OCI-LY1 (cell line): ENCODE data around the gene FRK.

Experiments
- H2AFZ ChIP-seq: fragments of 200-600 bp; sonication (generic), shearing (Covaris generic); 2 replicates; pipeline ENCODE4 v1.6.0; 2014; ENCODE audit warnings: antibody characterized with exemption, mild to moderate bottlenecking, low read length
- H3F3A ChIP-seq: fragments of 200-600 bp; sonication (generic), shearing (Covaris generic); 2 replicates; pipeline ENCODE4 v1.6.0; 2014; ENCODE audit warnings: mild to moderate bottlenecking, antibody characterized with exemption, low read length, moderate library complexity; ENCODE audit not compliant: insufficient read depth
- H3K27ac ChIP-seq: fragments of 200-600 bp; sonication (generic); 2 replicates; pipeline ENCODE4 v1.5.1; 2014; ENCODE audit warnings: low read length, mixed run types, mild to moderate bottlenecking, low read depth; ENCODE audit not compliant: poor library complexity, severe bottlenecking
- H3K27me3 ChIP-seq: fragments of 200-600 bp; sonication (generic); 2 replicates; pipeline ENCODE4 v1.6.0; 2014; ENCODE audit warnings: antibody characterized with exemption, mild to moderate bottlenecking, low read length, moderate library complexity; ENCODE audit not compliant: insufficient read depth
- H3K36me3 ChIP-seq: fragments of 200-600 bp; sonication (generic); 2 replicates; pipeline ENCODE4 v1.6.1; 2014; ENCODE audit warnings: mild to moderate bottlenecking, antibody characterized with exemption, low read length, moderate library complexity, mixed read lengths; ENCODE audit not compliant: insufficient read depth
- H3K4me1 ChIP-seq: fragments of 200-600 bp; sonication (generic); 2 replicates; pipeline ENCODE4 v1.5.1; 2014; ENCODE audit warnings: mild to moderate bottlenecking, low read length, moderate library complexity; ENCODE audit not compliant: insufficient read depth, severe bottlenecking
- H3K4me2 ChIP-seq: fragments of 200-600 bp; sonication (generic), shearing (Covaris generic); 2 replicates; pipeline ENCODE4 v1.6.1; 2014; ENCODE audit warnings: low read length
- H3K4me3 ChIP-seq: fragments of 200-600 bp; sonication (generic); 2 replicates; pipeline ENCODE4 v1.5.1; 2014; ENCODE audit warnings: low read length, low read depth, mild to moderate bottlenecking, mixed read lengths; ENCODE audit not compliant: poor library complexity, severe bottlenecking
- H3K79me2 ChIP-seq: fragments of 200-600 bp; shearing (Covaris generic); 2 replicates; pipeline ENCODE4 v1.6.1; 2016; ENCODE audit warnings: mixed run types, low read length, mixed read lengths; ENCODE audit not compliant: insufficient read depth
- H3K9ac ChIP-seq: fragments of 200-600 bp; sonication (generic), shearing (Covaris generic); 2 replicates; pipeline ENCODE4 v1.6.1; 2014; ENCODE audit warnings: mild to moderate bottlenecking, low read length, mixed read lengths
- H3K9me2 ChIP-seq: fragments of 200-600 bp; sonication (generic), shearing (Covaris generic); 2 replicates; pipeline ENCODE4 v1.6.1; 2014; ENCODE audit warnings: low read depth, mild to moderate bottlenecking, low read length, mixed read lengths
- H3K9me3 ChIP-seq: fragments of 200-600 bp; shearing (Covaris generic); 2 replicates; pipeline ENCODE4 v1.6.1; 2014; ENCODE audit warnings: low read length, mixed read lengths
- H4K20me1 ChIP-seq: fragments of 200-600 bp; sonication (generic), shearing (Covaris generic); 2 replicates; pipeline ENCODE4 v1.6.0; 2016; ENCODE audit warnings: mild to moderate bottlenecking, low read length; ENCODE audit not compliant: insufficient read depth
- EZH2 ChIP-seq: fragments of 200-600 bp; sonication (generic), shearing (Covaris generic); IDR thresholded peaks from 2 replicates; pipeline ENCODE4 v1.8.0; 2017; ENCODE audit warnings: borderline replicate concordance, mixed run types, mild to moderate bottlenecking, antibody characterized with exemption, low read length, moderate library complexity, mixed read lengths
- TF ChIP-seq, protein P1 (sequence below): fragments of 200-600 bp; sonication (generic), shearing (Covaris generic); IDR thresholded peaks from 2 replicates; pipeline ENCODE4 v1.5.1; 2017; ENCODE audit warnings: mild to moderate bottlenecking, antibody characterized with exemption, low read length, moderate library complexity, mixed read lengths

Gene FRK

DNA sequence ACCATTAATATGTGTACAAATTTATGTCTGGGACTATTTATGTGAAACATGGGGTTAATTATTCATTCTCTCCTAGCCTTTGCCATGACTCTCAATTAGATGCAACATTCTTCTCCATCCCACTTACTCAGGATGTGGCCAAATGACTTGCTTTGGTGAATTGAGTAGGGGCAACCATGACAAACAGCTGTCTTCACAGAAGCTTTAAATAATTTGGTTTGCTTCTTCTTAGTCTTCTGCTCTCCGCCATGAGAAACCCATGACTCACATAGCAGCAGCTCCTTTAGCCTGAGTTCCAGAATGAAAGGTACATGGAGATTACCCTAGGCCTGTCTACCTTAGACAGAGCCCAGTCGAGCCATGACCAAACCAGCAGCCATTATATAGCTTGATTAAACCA lies 74.7 kb downstream of the FRK start:
- Histone ChIP-seq H3K9me3 (no peaks in the 10 kb centered on the region), H3K27me3 (no peaks in the 10 kb centered on the region), H3K4me2 (no peak overlapping the region), H2AFZ (no peak overlapping the region), H3K9me2 (no peaks in the 10 kb centered on the region), H3F3A (no peaks in the 10 kb centered on the region), H3K4me3 (no peak overlapping the region), H3K9ac (no peak overlapping the region), H3K4me1 (no peaks in the 10 kb centered on the region), H3K27ac (no peak overlapping the region), H3K36me3 (no peaks in the 10 kb centered on the region), H4K20me1 (no peaks in the 10 kb centered on the region), H3K79me2 (no peaks in the 10 kb centered on the region)
- no peak for TF ChIP-seq EZH2

DNA sequence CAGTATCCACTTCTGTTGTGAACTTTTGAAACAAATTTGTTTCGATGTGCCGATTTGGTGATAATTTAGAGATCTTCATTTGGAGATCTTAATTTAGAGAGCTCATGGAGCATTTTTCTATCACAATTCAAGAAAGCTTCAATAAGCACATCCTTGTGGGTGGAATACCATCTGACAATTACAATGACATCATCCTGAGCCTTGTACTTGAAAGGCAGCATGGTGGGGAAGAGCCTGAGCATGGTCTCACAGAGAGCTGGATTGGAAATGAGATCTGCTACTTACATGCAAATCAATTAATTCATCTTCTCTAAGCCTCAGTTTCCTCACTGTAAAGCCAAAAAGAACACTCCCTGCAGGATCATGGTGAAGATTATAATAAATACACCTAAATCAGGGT lies 75.9 kb downstream of the FRK start:
- TF ChIP-seq EZH2 = no peak
- TF ChIP-seq, protein P1, sequence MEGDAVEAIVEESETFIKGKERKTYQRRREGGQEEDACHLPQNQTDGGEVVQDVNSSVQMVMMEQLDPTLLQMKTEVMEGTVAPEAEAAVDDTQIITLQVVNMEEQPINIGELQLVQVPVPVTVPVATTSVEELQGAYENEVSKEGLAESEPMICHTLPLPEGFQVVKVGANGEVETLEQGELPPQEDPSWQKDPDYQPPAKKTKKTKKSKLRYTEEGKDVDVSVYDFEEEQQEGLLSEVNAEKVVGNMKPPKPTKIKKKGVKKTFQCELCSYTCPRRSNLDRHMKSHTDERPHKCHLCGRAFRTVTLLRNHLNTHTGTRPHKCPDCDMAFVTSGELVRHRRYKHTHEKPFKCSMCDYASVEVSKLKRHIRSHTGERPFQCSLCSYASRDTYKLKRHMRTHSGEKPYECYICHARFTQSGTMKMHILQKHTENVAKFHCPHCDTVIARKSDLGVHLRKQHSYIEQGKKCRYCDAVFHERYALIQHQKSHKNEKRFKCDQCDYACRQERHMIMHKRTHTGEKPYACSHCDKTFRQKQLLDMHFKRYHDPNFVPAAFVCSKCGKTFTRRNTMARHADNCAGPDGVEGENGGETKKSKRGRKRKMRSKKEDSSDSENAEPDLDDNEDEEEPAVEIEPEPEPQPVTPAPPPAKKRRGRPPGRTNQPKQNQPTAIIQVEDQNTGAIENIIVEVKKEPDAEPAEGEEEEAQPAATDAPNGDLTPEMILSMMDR = no peak
- no peaks in the 10 kb centered on the region for H3K4me1 ChIP-seq

DNA sequence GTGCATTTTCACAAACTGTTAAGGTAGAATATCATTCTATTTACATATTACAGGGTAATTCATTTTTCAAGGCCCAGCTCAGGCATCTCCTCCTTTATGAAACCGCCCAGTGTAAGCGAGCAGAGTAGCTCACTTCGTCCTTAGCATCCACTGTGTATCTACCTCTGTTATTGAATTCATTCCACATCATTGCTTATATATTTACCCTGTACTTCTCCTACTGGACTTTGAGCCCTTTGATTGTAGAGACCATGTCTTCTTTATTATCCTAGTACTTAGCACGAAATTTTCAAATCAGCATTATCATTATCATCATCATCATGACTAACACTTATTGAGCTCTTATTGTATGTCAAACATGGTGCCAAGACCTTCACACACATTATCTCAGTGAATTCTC lies 76.7 kb downstream of the FRK start:
- H3K4me3 ChIP-seq = no peak overlapping the region

More for the DNA sequence above, 75.9 kb downstream of the FRK start:
- no peaks in the 10 kb centered on the region for H3K9me2 ChIP-seq
- no peak overlapping the region for H3K4me2 ChIP-seq
- no peaks in the 10 kb centered on the region for H3K36me3 ChIP-seq
- H4K20me1 ChIP-seq = no peaks in the 10 kb centered on the region
- H3K79me2 ChIP-seq = no peaks in the 10 kb centered on the region
- H3K27me3 ChIP-seq = no peaks in the 10 kb centered on the region
- H3K27ac ChIP-seq = no peak overlapping the region
- no peaks in the 10 kb centered on the region for H3K9me3 ChIP-seq
- no peak overlapping the region for H3K9ac ChIP-seq
- H2AFZ ChIP-seq = no peak overlapping the region
- no peak overlapping the region for H3K4me3 ChIP-seq
- H3F3A ChIP-seq = no peaks in the 10 kb centered on the region

DNA sequence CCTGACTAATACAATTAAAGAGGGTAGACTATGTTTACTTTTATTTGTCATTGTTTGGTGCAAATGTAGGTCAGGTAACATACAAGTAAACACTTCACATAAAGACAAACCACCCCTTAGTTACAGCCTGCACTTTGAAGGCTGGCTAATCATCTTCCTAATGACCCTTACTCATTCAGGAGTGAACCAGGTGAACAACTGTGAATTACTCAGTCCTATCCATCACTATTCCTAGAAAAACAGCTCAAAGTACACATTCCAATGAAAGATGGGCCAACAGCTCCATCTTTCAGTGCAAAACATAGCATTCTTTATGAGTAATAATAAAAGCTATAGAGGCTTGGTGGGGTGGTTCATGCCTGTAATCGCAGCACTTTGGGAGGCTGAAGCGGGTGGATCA lies 78.2 kb downstream of the FRK start:
- Histone ChIP-seq H3K79me2 (no peaks in the 10 kb centered on the region), H3K27me3 (no peaks in the 10 kb centered on the region), H3F3A (no peaks in the 10 kb centered on the region), H3K4me3 (no peak overlapping the region), H2AFZ (no peak overlapping the region), H3K4me2 (no peak overlapping the region), H3K27ac (no peak overlapping the region), H3K9me3 (no peaks in the 10 kb centered on the region), H3K9me2 (no peaks in the 10 kb centered on the region), H3K36me3 (no peaks in the 10 kb centered on the region), H3K9ac (no peak overlapping the region), H4K20me1 (no peaks in the 10 kb centered on the region), H3K4me1 (no peaks in the 10 kb centered on the region)
- TF ChIP-seq, protein P1 = no peak
- no peak for TF ChIP-seq EZH2

More for the DNA sequence above, 76.7 kb downstream of the FRK start:
- no peaks in the 10 kb centered on the region for H3F3A ChIP-seq
- no peaks in the 10 kb centered on the region for H3K4me1 ChIP-seq
- H4K20me1 ChIP-seq = no peaks in the 10 kb centered on the region
- H3K36me3 ChIP-seq = no peaks in the 10 kb centered on the region
- no peaks in the 10 kb centered on the region for H3K79me2 ChIP-seq
- TF ChIP-seq, protein P1 = no peak
- no peak for TF ChIP-seq EZH2
- H3K9me2 ChIP-seq = no peaks in the 10 kb centered on the region
- no peak overlapping the region for H3K27ac ChIP-seq
- no peaks in the 10 kb centered on the region for H3K27me3 ChIP-seq
- H3K9me3 ChIP-seq = no peaks in the 10 kb centered on the region
- H3K9ac ChIP-seq = no peak overlapping the region
- H3K4me2 ChIP-seq = no peak overlapping the region
- H2AFZ ChIP-seq = no peak overlapping the region
